ENCODE results near the gene CRACDL.

- TF ChIP-seq FOXK2 (IDR thresholded peaks at IDR 0.05) (no peak), SP1 (IDR thresholded peaks at IDR 0.05) (no peak), FOXA1 (IDR thresholded peaks at IDR 0.05) (no peak), ZNF384 (IDR thresholded peaks at IDR 0.05) (no peak), BHLHE40 (IDR thresholded peaks at IDR 0.05; ENCODE audit: borderline replicate concordance) (no peak), ARNT (IDR thresholded peaks at IDR 0.05) (no peak), TARDBP (IDR thresholded peaks at IDR 0.05) (no peak), ELF4 (IDR thresholded peaks at IDR 0.05) (no peak), NFRKB (IDR thresholded peaks at IDR 0.05) (no peak)
These were observed 34.7 kb downstream of the CRACDL start for GRCh38 chr2:98901291-98901690.

All from HEK293T (cell line).